NT2/D1 (cell line): ENCODE results near the gene PLCB1.

Source experiments
- DNase-seq: peaks from one replicate; pipeline ENCODE4 v3.0.0-alpha.2; 2011; ENCODE audit warnings: low read depth, low spot score
- H3K27me3 ChIP-seq: 2 replicates; pipeline ENCODE4 v1.6.0; 2011; ENCODE audit warnings: mild to moderate bottlenecking; ENCODE audit not compliant: insufficient read length, insufficient read depth
- H3K36me3 ChIP-seq: 2 replicates; pipeline ENCODE4 v1.6.1; 2011; ENCODE audit warnings: mild to moderate bottlenecking, low read length, mixed read lengths; ENCODE audit not compliant: insufficient read depth, insufficient read length
- H3K4me1 ChIP-seq: 2 replicates; pipeline ENCODE4 v1.5.1; 2011; ENCODE audit not compliant: insufficient read depth, insufficient read length
- H3K4me3 ChIP-seq: 2 replicates; pipeline ENCODE4 v1.5.1; 2011; ENCODE audit warnings: low read depth; ENCODE audit not compliant: insufficient read length
- H3K9ac ChIP-seq: 2 replicates; pipeline ENCODE4 v1.6.0; 2011; ENCODE audit warnings: low read depth; ENCODE audit not compliant: insufficient read length
- H3K9me3 ChIP-seq: 2 replicates; pipeline ENCODE4 v1.5.1; 2011; ENCODE audit warnings: mild to moderate bottlenecking, low read length; ENCODE audit not compliant: insufficient read depth
- SUZ12 ChIP-seq: IDR thresholded peaks from 2 replicates; pipeline ENCODE4 v1.6.1; 2011; ENCODE audit not compliant: insufficient read length, insufficient read depth; ENCODE audit errors: extremely low read depth
- YY1 ChIP-seq: IDR thresholded peaks from 2 replicates; pipeline ENCODE4 v1.6.1; 2011; ENCODE audit not compliant: insufficient read length, insufficient read depth
- ZNF274 ChIP-seq: IDR thresholded peaks from 2 replicates; pipeline ENCODE4 v1.6.1; 2011; ENCODE audit warnings: mild to moderate bottlenecking, low read depth, low read length

PLCB1 gene

DNA sequence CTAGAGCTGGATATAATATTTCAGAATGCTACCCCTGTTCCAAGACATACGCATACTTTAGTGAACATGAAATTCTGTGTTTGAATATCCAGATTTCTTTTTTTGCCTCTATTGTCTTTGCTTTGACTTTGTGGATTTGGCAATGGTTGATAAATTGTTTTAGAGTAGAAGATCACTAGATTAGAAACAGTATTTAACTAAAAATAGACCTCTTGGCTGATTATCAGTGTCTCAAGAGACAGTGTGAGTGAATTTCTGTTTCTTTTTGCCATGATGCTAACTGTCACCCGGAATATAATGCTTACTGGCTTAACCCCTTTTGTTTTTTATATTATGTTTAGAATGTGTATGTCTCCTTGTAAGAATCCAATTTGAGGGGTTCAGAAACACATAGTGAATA is 102.5 kb downstream of the PLCB1 start:
- no peak overlapping the region for H3K4me3 ChIP-seq
- H3K4me1 ChIP-seq: no peaks in the 10 kb centered on the region
- TF ChIP-seq SUZ12: no peak
- no peak for TF ChIP-seq ZNF274
- TF ChIP-seq YY1: no peak
- H3K27me3 ChIP-seq: no peaks in the 10 kb centered on the region
- H3K9ac ChIP-seq: no peak overlapping the region
- no peaks in the 10 kb centered on the region for H3K36me3 ChIP-seq
- H3K9me3 ChIP-seq: no peaks in the 10 kb centered on the region
- DNase-seq: no peak

DNA sequence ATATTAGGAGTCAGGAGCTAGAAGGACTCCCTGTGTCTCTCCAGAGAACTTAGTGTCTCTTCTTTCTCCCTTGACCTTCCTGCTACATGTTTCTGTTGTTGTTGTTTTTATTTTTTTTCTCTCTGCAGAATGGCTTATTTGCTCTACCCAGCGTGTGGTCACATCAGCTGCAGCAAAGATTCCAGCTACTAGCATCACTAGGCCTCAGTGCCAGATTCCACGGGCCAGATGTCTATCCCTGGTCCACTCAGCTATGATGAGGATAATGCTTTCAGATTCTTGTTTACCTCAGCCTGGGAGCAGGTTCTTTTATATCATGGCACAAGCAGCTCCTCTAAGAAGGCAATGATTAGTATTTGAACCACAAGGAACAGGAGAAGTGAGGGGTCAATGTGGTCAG is 110.0 kb downstream of the PLCB1 start:
- TF ChIP-seq ZNF274: no peak
- no peak for TF ChIP-seq YY1
- no peak for TF ChIP-seq SUZ12
- DNase-seq: no peak
- Histone ChIP-seq H3K27me3 (no peaks in the 10 kb centered on the region), H3K36me3 (no peaks in the 10 kb centered on the region), H3K9me3 (no peaks in the 10 kb centered on the region), H3K4me3 (no peak overlapping the region), H3K9ac (no peak overlapping the region), H3K4me1 (no peaks in the 10 kb centered on the region)

DNA sequence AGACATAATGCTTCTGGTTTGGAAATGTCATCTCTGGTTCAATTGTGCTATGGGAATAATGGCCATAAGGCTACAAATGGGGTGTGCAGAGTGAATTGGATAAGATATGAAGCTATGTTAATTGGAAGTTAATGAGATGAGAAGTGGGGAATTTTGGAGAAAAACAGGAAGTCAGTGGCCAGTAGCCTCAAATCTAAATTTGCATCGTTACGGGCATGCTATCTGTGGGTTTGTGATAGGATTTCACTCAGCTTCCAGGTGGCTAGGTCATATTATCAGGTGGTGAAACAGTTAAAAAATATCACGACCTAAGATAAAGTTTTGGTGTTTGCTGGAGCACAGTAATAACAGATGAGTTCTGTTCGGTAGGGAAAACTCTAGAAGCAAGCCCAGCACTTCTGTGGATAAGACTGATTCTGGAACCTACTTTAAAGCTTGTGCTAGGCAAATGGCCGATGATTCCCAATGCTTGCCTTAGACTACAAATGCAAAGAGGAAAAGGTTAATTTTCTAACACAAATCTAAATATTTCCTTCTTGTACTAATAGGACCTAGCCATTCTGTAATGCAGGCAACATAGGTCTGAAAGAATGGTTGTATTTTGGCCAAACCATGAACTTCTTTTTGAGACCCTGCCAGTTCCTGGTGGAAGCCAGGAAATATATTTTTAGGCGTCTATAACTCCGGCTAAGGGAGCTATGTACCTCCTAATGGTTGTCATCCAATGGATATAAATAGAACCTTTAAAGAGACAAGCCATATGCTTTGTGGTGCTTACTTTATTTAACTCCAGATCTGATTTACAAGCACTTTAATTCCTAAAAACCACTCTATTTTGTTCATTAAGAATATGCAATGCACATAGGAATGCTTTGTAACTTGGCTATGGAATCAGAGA is 111.0 kb downstream of the PLCB1 start:
- no peaks in the 10 kb centered on the region for H3K9me3 ChIP-seq
- no peak for DNase-seq
- H3K4me1 ChIP-seq: no peaks in the 10 kb centered on the region
- H3K9ac ChIP-seq: no peak overlapping the region
- no peak overlapping the region for H3K4me3 ChIP-seq
- no peak for TF ChIP-seq SUZ12
- TF ChIP-seq ZNF274: no peak
- TF ChIP-seq YY1: no peak
- H3K27me3 ChIP-seq: no peaks in the 10 kb centered on the region
- H3K36me3 ChIP-seq: no peaks in the 10 kb centered on the region

DNA sequence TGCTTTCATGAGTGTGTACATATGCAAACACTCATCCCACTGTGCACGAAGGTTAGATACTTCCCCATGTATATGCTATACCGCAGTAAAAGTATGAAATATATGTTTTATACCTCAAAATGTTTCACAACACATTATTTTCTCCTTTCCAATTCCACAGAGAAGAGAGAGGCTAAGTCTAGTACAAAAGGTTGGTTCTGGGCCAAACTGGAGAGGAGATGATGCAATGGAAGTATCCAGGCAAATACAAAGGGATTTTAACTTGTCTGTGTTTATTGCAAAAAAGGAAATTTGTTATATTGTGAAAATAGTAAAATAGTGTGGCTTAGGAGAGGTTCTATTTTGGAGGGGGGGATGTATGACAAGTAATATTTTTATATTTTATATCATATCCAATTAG is 112.6 kb downstream of the PLCB1 start:
- H3K27me3 ChIP-seq: no peaks in the 10 kb centered on the region
- no peaks in the 10 kb centered on the region for H3K36me3 ChIP-seq
- H3K4me1 ChIP-seq: no peaks in the 10 kb centered on the region
- TF ChIP-seq SUZ12 (no peak), YY1 (no peak), ZNF274 (no peak)
- no peak for DNase-seq
- H3K9me3 ChIP-seq: no peaks in the 10 kb centered on the region
- no peak overlapping the region for H3K9ac ChIP-seq
- no peak overlapping the region for H3K4me3 ChIP-seq

DNA sequence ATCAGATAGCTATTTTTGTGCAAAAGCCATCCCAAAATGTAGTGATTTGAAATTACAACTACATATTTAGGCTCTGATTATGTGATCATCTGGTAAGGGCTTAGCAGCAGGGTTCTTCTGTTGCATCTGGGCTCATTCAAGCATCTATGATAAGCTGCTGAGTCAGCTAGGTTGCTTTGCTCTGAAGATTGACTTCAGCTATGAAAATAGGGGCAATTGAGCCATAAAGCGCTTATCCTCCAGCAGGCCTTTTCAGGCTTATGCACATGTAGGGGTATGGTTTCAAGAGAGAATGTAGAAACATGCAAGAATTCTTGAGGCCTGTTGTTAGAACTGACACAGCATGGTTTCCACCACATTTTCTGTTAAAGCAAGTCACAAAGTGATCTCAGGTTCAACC is 114.1 kb downstream of the PLCB1 start:
- no peak for DNase-seq
- Histone ChIP-seq H3K9me3 (no peaks in the 10 kb centered on the region), H3K27me3 (no peaks in the 10 kb centered on the region), H3K4me1 (no peaks in the 10 kb centered on the region), H3K36me3 (no peaks in the 10 kb centered on the region), H3K9ac (no peak overlapping the region), H3K4me3 (no peak overlapping the region)
- TF ChIP-seq ZNF274: no peak
- no peak for TF ChIP-seq SUZ12
- TF ChIP-seq YY1: no peak

DNA sequence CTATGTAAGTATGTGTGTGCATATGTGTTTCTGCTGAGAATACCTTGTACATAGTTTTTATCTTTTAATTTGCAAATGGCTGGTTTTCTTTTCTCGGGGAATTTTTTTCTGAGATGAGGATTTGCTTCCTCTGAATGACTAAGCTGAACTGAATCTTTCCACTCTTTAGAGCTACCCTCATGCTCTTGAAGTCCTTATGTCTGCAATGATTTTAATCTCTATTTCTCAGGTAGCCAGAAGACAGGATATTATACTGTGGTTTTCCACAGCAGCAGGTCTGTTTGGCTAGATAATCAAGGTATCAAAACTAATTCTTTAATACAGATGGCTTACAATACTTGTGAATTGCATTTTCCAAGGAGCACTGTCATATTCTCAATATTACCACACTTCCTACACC is 114.7 kb downstream of the PLCB1 start:
- H3K36me3 ChIP-seq: no peaks in the 10 kb centered on the region
- no peak for DNase-seq
- no peaks in the 10 kb centered on the region for H3K9me3 ChIP-seq
- TF ChIP-seq YY1 (no peak), ZNF274 (no peak), SUZ12 (no peak)
- no peak overlapping the region for H3K4me3 ChIP-seq
- no peaks in the 10 kb centered on the region for H3K4me1 ChIP-seq
- H3K27me3 ChIP-seq: no peaks in the 10 kb centered on the region
- no peak overlapping the region for H3K9ac ChIP-seq

DNA sequence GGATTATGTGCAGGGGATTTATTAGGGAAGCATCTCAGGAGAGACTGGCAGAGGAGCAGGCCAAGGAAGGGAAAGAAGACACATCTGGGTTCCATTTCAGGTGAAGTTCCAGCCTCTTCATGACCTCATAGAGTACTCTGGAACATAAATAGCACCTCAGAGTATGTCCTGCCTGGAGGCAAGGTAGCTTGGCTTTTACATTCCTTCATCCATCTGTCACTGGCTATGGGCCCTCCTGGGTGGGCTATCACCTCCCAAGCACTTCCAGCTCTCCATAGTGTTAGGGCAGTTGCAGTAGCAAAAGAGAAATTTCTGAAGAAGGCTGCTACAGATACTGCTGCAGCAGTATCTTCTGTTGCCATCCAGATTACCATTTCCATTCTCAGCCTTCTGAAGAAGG is 116.0 kb downstream of the PLCB1 start:
- no peak for TF ChIP-seq YY1
- TF ChIP-seq ZNF274: no peak
- no peak for TF ChIP-seq SUZ12
- no peaks in the 10 kb centered on the region for H3K9me3 ChIP-seq
- H3K4me1 ChIP-seq: no peaks in the 10 kb centered on the region
- DNase-seq: no peak
- H3K9ac ChIP-seq: no peak overlapping the region
- no peaks in the 10 kb centered on the region for H3K36me3 ChIP-seq
- no peak overlapping the region for H3K4me3 ChIP-seq
- H3K27me3 ChIP-seq: no peaks in the 10 kb centered on the region
